Measurements from ENCODE around the gene ZAR1L.

- no peak for TF ChIP-seq CTCF (IDR thresholded peaks at IDR 0.05)
- TF ChIP-seq POLR2A (IDR thresholded peaks at IDR 0.05), result no peak
Measured at GRCh38 chr13:32284927-32285632, 30.1 kb downstream of the ZAR1L start.
